Vagina (tissue), 2 donors: Measurements from ENCODE around the gene VWA5B2.

Experiments
- POLR2A ChIP-seq, 2 donors: fragments of 450-650 bp; IDR thresholded peaks; one replicate each; pipeline ENCODE4 v1.6.1; 2017; ENCODE audit warnings: antibody characterized with exemption in 2 of 2, mild to moderate bottlenecking in 2 of 2, moderate library complexity in 2 of 2
- TF ChIP-seq, protein P1 (sequence below), 3 experiments: fragments of 450-650 bp in 2 of 3; fragments of 200-600 bp in 1 of 3; sonication (generic) in 1 of 3; IDR thresholded peaks; one replicate each; pipeline ENCODE4 v1.5.1; 2017 to 2019; ENCODE audit warnings: antibody characterized with exemption in 3 of 3, mild to moderate bottlenecking in 2 of 3, moderate library complexity in 2 of 3

DNA sequence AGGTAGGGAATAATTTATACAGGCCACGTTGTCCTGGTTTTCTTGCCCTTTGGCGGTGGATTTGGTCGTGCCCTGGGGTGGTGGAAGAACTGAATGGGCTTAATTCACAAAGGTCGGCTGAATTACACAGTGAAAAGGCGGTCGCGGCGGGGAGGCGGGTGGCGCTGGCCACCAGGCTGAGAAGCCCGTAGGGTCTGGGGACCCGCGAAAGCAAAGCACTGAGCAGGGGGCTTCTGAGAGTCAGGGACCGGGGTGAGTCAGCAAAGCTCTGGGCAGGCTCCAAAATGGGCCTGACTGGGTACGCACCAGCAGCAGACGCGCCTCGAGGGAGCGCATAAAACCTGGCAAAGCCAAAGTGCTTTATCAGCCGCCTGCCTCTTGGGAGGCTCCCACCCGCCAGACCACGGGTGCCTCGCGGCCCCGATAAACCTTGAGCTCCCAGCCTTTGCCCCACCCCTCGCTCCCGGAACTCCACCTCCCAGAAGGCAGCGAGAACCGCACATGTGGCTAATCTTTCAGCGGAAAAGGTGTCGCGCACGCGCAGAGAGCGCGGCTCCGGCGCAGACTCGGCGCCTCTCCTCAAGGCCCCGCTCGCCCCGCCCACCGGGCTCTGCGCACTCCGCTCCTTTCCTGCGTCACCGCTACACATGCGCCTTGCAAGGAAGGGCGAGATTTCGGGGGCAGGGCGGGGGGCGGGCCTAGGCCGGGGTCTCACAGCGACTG lies 43.8 kb upstream of the VWA5B2 start:
- TF ChIP-seq, protein P1, sequence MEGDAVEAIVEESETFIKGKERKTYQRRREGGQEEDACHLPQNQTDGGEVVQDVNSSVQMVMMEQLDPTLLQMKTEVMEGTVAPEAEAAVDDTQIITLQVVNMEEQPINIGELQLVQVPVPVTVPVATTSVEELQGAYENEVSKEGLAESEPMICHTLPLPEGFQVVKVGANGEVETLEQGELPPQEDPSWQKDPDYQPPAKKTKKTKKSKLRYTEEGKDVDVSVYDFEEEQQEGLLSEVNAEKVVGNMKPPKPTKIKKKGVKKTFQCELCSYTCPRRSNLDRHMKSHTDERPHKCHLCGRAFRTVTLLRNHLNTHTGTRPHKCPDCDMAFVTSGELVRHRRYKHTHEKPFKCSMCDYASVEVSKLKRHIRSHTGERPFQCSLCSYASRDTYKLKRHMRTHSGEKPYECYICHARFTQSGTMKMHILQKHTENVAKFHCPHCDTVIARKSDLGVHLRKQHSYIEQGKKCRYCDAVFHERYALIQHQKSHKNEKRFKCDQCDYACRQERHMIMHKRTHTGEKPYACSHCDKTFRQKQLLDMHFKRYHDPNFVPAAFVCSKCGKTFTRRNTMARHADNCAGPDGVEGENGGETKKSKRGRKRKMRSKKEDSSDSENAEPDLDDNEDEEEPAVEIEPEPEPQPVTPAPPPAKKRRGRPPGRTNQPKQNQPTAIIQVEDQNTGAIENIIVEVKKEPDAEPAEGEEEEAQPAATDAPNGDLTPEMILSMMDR (IDR thresholded peaks at IDR 0.05), result no peak
- TF ChIP-seq POLR2A (IDR thresholded peaks at IDR 0.05), result no peak
